GM19025 (cell line): ENCODE measurements around the gene RANGRF.

Experiments used
- ATAC-seq: cut with Tn5 transposase; IDR thresholded peaks from one replicate; pipeline ENCODE4 v1.9.1; 2021; ENCODE audit warnings: mild to moderate bottlenecking, low read depth, moderate library complexity; ENCODE audit not compliant: unreplicated experiment

Gene RANGRF

GRCh38 chr17:8273884-8274444, 14.5 kb upstream of the RANGRF start:
- no peak for ATAC-seq

DNA sequence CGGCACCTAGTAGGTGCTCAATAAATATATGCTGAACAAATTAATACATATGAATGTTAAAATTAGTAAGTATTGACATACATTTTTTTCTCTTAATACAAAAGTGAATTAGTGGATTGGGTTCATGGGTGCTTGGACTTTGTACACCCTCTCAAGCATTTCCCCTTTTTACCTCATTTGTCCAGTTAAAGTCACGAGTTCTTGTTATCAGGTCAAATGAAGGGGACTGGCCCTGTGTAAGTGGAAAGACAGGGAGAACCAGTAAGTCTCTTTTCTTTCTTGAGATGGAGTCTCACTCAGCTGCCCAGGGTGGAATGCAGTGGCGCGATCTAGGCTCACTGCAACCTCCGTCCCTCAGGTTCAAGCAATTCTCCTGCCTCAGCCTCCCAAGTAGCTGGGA, 13.7 kb upstream of the RANGRF start:
- ATAC-seq: no peak

DNA sequence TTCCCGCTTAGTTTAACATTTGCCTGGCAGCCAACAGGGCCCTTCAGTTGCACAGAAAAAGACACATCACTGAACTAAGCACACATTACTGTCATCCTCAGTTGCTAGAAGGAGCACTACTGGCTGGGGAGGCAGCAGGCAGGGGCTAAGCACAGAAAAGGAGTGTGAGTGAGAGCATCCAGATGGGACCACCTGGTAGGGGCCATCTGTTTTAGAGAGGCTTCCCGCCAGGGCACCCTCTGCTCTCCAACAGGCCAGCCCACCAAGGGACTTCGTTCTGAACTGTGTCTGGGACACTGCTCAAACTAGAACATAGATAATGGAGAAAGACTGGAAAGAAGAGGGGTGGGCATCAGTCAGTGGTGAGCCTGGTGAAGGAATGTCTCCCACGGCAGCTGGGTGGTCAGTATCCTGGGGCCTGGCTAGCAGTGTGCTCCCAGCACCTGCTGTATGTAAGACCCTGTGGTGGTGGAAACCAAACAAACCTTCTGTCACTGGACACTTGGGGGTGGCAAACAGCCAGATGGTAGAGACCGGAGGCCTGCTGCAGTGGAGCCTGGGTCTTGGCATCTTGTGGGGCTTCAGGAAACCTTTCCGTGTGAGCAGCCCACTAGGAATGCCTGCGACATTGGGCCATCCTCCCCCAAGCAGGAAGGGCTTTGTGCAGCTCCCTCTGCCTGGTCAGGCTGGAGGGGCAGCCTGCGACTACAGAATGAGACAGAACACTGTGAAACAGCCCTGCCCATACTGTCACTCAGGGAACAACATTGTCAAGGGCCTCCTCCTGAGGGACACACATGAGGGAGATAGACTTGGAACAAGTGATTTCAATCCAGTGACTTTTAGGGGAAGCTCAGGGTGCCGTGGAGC, 12.8 kb upstream of the RANGRF start:
- no peak for ATAC-seq

DNA sequence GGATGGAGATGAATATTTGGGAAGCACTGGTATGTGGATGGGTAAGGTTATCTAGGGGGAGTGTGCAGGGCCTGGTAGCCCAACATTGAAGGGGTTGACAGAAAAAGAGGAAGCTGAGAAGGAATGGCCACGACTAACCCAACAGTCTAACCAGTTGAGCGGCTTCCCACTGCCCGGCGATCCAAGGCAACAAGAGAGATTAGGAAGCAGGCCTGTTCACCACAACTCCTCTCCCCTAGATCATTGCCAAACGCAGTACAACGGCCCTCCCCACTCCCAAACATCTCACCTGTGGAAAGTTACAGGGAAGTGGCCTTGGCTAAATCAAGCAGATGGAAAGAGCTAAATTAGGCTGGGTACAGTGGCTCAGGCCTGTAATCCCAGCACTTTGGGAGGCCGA, 11.2 kb upstream of the RANGRF start:
- ATAC-seq: no peak

GRCh38 chr17:8282345-8282744, 6.1 kb upstream of the RANGRF start:
- ATAC-seq: no peak

GRCh38 chr17:8283356-8283755, 5.1 kb upstream of the RANGRF start:
- no peak for ATAC-seq

DNA sequence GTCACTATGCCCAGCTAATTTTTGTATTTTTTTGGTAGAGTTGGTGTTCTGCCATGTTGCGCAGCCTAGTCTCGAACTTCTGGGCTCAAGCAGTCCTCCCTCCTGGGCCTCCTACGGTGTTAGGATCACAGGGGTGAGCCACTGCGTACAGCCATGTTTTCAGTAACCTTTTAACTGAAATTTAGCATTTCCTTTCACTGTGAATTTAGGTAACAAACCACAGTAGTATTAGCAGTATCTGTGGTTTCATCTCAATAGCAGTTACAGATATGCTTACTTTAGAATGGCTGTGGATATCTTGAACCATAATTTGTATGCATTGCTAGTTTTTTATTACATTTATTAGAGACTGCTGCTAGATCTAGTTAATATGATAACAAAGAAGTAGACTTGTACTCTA, 4.3 kb upstream of the RANGRF start:
- no peak for ATAC-seq

DNA sequence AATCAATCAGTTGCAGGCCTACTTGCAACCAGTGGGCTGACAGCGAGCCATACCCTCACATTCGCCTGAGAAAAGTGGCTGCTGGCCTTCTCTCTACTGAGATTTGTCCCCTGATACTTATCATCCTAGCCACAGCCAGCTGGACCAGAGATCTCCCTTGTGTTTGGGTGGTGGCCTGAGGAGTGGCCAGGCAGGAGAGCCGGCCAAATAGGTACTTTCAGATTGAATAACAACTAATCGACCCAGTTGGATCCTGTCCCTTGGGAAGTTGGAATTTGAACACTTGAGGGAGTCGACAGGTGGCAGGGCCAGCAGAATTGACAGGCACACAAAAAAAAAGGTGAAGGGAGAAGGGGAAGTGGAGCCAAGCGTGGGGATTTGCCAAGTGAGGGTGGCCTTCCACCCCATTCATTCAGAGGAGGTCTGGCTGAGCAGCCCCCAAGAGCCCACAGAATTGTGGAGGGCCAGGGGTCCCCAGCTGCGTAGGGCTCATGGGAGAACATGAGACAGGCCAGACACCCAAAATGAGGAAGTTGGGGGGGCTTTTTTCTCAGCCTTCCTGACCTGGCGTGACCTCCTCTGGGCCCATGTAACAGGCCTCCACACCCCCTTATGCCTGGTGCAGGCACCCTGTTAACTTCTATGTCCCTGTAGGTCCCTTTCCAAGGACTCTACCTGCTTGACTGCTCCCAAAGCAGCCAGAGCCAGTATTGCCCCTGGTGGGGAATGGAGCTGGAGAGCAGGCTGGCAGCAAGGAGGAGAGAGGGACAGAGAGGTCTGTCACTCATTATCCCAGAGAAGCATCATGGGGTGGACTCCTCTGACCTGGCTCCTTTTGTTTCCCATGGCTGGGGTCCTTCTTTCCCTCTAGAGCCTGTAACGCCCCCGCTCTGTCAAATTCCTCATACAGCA, 2.9 kb upstream of the RANGRF start:
- no peak for ATAC-seq

GRCh38 chr17:8287651-8288335, 677 bp upstream of the RANGRF start:
- ATAC-seq: no peak

- no peak for ATAC-seq
Measured at GRCh38 chr17:8289103-8289397, 580 bp downstream of the RANGRF start.

- ATAC-seq: no peak
Measured at GRCh38 chr17:8290043-8290442, 1.6 kb downstream of the RANGRF start.

DNA sequence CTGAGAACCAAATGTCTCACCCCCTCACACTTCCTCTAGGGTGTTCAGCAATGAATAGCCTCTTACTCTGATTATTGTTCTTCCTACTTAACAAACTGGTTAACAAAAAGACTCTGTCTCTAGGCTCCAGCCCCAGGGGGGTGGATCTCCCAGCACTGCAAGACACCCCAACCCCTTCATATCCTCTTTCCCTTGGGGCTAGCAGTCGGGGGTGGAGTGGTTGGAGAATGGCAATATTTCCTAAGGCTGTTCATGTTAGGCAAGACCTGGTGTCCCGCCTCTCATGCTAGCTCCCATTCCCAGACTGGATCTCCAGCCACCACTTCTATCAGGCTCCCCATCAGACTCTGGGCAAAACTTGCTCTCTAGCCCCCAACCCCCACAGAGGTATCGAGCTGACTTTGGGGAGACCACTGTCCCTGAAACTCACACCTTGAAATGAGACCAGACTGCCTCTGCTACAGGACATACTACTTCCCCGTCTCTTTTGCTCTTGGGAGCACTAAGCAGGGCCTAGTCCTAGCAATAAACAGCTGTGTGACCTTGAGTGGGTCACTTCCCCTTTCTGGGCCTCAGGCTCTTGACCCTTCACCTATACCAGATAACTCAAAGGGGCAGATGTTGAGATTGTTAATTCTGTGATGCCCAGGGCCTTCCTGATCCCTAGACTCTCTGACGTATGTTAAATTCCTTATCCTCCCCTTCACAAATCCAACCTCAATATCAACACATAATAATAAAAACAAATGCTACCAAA, 4.3 kb downstream of the RANGRF start:
- ATAC-seq: no peak

DNA sequence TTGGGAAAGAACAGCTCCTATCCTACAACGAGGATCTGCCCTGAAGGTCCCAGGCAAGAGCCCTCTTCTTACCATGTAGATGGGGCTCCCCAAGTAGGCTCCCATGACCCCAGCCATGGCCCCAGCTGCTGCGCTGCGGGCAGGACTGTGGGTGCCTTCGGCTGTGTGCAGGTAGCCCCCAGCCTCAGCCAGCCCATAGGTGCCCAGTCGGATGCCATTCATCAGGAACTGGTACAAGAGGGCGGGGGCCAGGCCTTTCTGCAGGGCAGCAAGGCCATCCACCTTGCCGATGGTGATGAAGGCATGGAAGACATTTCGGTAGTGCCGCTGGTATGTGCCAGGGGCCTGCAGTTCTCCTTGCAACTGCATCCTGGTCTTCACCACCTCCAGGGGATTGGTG, 5.9 kb downstream of the RANGRF start:
- ATAC-seq: no peak

DNA sequence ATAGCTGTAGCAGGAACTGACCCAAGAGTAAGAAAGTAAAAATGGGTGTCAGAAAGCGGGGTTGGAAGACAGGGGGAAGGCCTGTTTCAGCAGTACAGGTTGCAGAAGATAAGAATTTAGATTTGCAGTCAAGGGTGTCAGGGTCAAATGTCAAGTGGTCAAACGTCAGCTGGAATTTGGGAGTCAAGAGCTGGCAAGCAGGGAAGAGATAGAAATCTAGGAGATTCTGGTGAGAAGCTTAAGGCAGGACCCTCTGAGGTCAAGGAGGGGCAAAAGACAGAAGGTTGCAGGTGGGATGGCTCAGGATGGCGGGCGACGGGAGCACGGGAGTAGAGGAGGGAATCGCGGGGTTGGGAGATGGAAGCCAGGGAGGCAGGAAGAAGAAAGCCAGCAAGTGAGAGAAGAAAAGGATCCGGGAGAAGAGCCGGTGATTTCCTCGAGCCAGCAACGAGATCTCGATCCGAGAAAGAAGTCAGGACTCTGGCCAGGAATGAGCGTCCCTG, 6.4 kb downstream of the RANGRF start:
- no peak for ATAC-seq

DNA sequence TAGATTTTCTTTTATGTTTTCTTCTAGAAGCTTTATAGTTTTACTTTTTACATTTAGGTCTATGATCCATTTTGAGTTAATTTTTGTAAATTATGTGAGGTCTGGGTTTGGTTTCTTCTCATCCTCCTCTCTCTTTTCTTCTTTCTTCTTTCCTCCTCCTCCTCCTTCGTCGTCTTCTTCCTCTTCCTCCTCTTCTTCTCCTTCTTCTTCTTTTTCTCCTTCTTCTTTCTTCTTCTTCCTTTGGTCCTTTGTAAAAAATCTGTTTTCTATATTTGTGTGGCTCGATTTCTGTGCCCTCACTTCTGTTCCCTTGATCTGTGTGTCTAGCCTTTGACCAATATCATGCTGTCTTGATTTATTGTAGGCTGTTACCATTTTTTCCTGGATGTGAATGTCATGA, 11.8 kb downstream of the RANGRF start:
- ATAC-seq: no peak

DNA sequence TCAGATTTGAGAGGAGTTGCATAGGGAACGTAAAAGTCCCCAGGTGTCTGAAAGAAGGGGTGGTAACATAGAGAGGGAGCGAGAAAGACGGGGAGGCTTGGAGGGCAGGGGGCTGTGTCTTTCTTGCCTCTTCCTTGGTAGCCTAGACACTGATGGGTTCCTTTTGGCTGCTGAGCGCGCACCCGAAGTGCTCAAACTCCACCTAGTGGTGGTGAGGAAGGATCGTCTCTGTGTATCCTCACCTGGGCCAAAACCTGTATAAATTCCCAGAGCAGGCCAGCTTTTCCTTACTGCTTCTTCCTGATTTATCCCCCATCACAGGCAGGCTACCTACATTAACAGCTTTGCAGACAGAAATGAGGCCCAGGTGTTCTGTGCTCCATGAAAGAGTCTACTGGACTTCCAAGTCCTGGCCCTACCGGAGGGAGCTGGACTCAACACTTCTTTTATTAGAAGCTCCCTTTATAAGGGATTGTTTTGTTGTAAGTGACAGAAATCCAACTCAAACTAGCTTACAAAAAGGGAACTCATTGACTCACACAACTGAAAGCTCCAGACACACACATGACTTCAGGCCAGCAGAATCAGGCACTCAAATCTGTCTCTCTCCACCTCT, 12.3 kb downstream of the RANGRF start:
- no peak for ATAC-seq

DNA sequence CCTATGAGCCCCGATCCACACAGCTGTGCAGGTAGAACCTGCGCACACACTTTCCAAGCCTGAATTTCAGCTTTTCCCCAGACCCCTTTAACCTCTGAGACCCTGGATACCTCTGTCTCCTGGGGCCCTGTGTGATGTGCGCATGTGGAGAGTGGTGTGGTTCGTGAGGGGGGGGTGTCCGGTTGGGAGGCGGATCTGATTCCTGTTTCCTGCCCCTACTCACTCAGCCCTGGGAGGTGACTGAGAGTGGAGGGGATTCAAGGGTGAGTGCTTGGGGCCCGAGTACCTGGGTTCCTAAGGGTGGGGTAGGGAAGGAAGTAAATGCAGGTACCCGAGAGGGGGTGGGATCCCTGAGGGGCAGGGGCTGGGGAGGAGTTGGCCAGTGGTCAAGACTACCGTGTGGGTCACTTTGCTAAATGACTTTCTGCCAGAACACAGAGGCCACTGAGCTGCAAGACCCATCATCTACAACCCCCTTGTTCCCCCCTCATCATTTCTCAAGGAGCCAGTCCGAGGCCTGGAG, 22.2 kb downstream of the RANGRF start:
- no peak for ATAC-seq

GRCh38 chr17:8311131-8311790, 22.8 kb downstream of the RANGRF start:
- ATAC-seq: no peak

GRCh38 chr17:8312251-8312650, 23.8 kb downstream of the RANGRF start:
- ATAC-seq: no peak
